ENCODE data around the gene WTAP.

DNA sequence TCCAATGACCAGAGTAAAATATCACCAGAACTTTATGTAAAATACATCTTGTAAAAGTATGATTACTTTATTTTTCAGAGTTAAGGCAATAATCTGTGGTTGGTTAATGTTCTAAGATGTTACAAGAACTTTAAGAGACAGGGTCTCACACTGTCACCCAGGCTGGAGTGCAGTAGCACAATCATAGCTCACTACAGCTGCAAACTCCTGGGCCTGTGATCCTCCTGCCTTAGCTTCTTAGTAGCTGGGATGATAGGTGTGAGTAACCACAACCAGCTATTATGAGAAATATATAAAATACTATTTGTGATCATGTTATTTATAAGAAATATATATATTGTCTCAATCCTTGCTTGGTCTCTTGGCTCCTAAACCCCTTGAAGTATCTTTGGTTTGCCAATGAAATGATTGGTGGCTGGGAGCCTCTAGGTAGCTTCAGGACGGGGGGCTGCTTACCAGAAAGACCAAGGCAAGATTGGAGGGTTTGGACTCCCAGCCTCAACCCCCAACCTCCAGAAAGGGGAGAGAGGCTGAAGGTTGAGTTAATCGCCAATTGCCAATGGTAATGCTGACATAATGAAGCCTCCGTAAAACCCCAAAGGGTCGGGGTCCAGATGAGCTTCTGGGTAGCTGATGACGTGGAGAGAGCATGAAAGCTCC, 49.7 kb upstream of the WTAP start:
- TF ChIP-seq, protein P1, sequence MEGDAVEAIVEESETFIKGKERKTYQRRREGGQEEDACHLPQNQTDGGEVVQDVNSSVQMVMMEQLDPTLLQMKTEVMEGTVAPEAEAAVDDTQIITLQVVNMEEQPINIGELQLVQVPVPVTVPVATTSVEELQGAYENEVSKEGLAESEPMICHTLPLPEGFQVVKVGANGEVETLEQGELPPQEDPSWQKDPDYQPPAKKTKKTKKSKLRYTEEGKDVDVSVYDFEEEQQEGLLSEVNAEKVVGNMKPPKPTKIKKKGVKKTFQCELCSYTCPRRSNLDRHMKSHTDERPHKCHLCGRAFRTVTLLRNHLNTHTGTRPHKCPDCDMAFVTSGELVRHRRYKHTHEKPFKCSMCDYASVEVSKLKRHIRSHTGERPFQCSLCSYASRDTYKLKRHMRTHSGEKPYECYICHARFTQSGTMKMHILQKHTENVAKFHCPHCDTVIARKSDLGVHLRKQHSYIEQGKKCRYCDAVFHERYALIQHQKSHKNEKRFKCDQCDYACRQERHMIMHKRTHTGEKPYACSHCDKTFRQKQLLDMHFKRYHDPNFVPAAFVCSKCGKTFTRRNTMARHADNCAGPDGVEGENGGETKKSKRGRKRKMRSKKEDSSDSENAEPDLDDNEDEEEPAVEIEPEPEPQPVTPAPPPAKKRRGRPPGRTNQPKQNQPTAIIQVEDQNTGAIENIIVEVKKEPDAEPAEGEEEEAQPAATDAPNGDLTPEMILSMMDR (IDR thresholded peaks at IDR 0.05): no peak
- no peak for TF ChIP-seq POLR2A (IDR thresholded peaks at IDR 0.05)
